Stomach (tissue), 9 donors: ENCODE measurements around the gene CYP2W1. TPM values are rescaled to one million over a fixed set of nuclear protein-coding genes. Genes with fewer than 3 reads are reported as not detected.
A peak's percentile ranks its signal among the peaks of the same experiment; 100 is the strongest.

Experiments used
- DNase-seq, 2 donors: peaks; one replicate each; pipeline versions ENCODE4 v3.0.0 to v3.0.0-alpha.2; 2013 to 2019
- H3K27ac ChIP-seq, 5 donors: fragments of 200-600 bp in 4 of 5; sonication (generic) in 4 of 5; one replicate each; pipeline ENCODE4 v1.5.1; 2013 to 2019; ENCODE audit warnings: mild to moderate bottlenecking in 1 of 5, moderate library complexity in 1 of 5
- H3K27me3 ChIP-seq, 3 donors: fragments of 200-600 bp; sonication (generic); one replicate each; pipeline ENCODE4 v1.5.1; 2017 to 2019; ENCODE audit warnings: mixed run types in 1 of 3
- H3K36me3 ChIP-seq, 4 donors: fragments of 200-600 bp; sonication (generic); 1 replicate in 3 of 4; 2 replicates in 1 of 4; pipeline ENCODE4 v1.5.1; 2016 to 2019
- H3K4me1 ChIP-seq, 4 donors: fragments of 200-600 bp; sonication (generic); one replicate each; pipeline ENCODE4 v1.5.1; 2016 to 2019
- H3K4me3 ChIP-seq, 4 donors: fragments of 200-600 bp; sonication (generic) in 3 of 4; one replicate each; pipeline ENCODE4 v1.5.1; 2016 to 2019; ENCODE audit warnings: mild to moderate bottlenecking in 1 of 4
- H3K9me3 ChIP-seq, 4 donors: fragments of 200-600 bp; sonication (generic); one replicate each; pipeline ENCODE4 v1.5.1; 2016 to 2019
- CTCF ChIP-seq, 7 experiments: fragments of 450-650 bp in 4 of 7; fragments of 200-600 bp in 3 of 7; sonication (generic) in 3 of 7; IDR thresholded peaks; one replicate each; pipeline ENCODE4 v1.5.1; 2016 to 2019; ENCODE audit warnings: antibody characterized with exemption in 7 of 7, control low read depth in 2 of 7, mild to moderate bottlenecking in 1 of 7
- EP300 ChIP-seq: sonication (generic); formaldehyde crosslinking; IDR thresholded peaks from one replicate; pipeline ENCODE4 v1.6.1; 2017; ENCODE audit warnings: antibody characterized with exemption
- POLR2A ChIP-seq, 4 donors: fragments of 450-650 bp; IDR thresholded peaks; one replicate each; pipeline ENCODE4 v1.6.1; 2016; ENCODE audit warnings: antibody characterized with exemption in 4 of 4, control low read depth in 2 of 4, mild to moderate bottlenecking in 1 of 4, moderate library complexity in 1 of 4
- POLR2AphosphoS5 ChIP-seq, 3 donors: sonication (generic); formaldehyde crosslinking; IDR thresholded peaks; one replicate each; pipeline ENCODE4 v1.6.1; 2016; ENCODE audit warnings: antibody characterized with exemption in 3 of 3
- WGBS, 5 donors: extraction: QIAGEN DNeasy Blood & Tissue Kit in 3 of 5; methylation state at CpG; one replicate each; pipeline versions ENCODE4 v1.1.5 to v1.1.7; 2013 to 2018; 5-methylcytosine and 5-hydroxymethylcytosine counted together
- intact Hi-C: fragments of 100-400 bp; cut with DNase I; formaldehyde crosslinking; loops from one replicate; pipeline ENCODE4 v1.15.1; 2023; ENCODE audit warnings: low total_unique reads
- polyA plus RNA-seq, 3 donors: library from polyadenylated mRNA; stranded (reverse); fragments of 200-250 nt; gene quantifications; one replicate each; pipeline ENCODE4 v1.2.3, GENCODE V29; 2013
- total RNA-seq, 5 donors: library from RNA; depleted of rRNA; stranded (reverse); fragments of >200 nt; gene quantifications; one replicate each; pipeline versions ENCODE4 v1.1.0 to v1.2.3, GENCODE V29; 2014 to 2016
- donor health status: healthy with polysubstance abuse.
- donor health status: Bipolar disorder and iron deficiency.
- donor health status: healthy.

CYP2W1 gene
- total and polyA plus RNA-seq, 8 donors, result 0.31 to 7.0 (median 0.65) TPM; not detected in 5

- TF ChIP-seq EP300 (no peak), CTCF (IDR thresholded peaks at IDR 0.05) (no peak), POLR2A (IDR thresholded peaks at IDR 0.05) (no peak), POLR2AphosphoS5 (IDR thresholded peaks at IDR 0.05) (no peak)
- Histone ChIP-seq H3K4me1 (peaks cover 0 to 26% (median 9%) of the 10 kb centered on the region in 4 donors), H3K36me3 (peaks cover 3 to 68% (median 34%) of the 10 kb centered on the region in 4 donors), H3K27me3 (no peaks in the 10 kb centered on the region), H3K27ac (no peak overlapping the region), H3K9me3 (no peaks in the 10 kb centered on the region), H3K4me3 (no peak overlapping the region)
- no peak for DNase-seq
- intact Hi-C loops, result no loop called here
- 91 to 94% (median 93%) methylated on average over 30 to 42 of the region's 42 CpGs for WGBS, 5 donors
These were observed 37.0 kb downstream of the CYP2W1 start for GRCh38 chr7:1019789-1020610.

GRCh38 chr7:1020849-1021251 is 37.9 kb downstream of the CYP2W1 start:
- no peak for DNase-seq
- Histone ChIP-seq H3K36me3 (peaks cover 4 to 76% (median 42%) of the 10 kb centered on the region in 4 donors), H3K9me3 (no peaks in the 10 kb centered on the region), H3K27ac (no peak overlapping the region), H3K27me3 (no peaks in the 10 kb centered on the region), H3K4me3 (no peak overlapping the region), H3K4me1 (peaks cover 0 to 24% (median 14%) of the 10 kb centered on the region in 4 donors)
- intact Hi-C loops, result no loop called here
- 78 to 100% (median 81%) methylated on average over 2 to 7 of the region's 7 CpGs for WGBS, 5 donors
- TF ChIP-seq EP300, result no peak
- TF ChIP-seq CTCF (IDR thresholded peaks at IDR 0.05), result peak in 3 of 7 experiments; percentile 8 to 36 (median 22)

- TF ChIP-seq CTCF (IDR thresholded peaks at IDR 0.05), result no peak
- no peak for TF ChIP-seq POLR2A (IDR thresholded peaks at IDR 0.05)
- TF ChIP-seq POLR2AphosphoS5 (IDR thresholded peaks at IDR 0.05), result no peak
- TF ChIP-seq EP300, result no peak
- Histone ChIP-seq H3K27ac (no peak overlapping the region), H3K4me3 (no peak overlapping the region), H3K36me3 (peaks cover 8 to 81% (median 47%) of the 10 kb centered on the region in 4 donors), H3K27me3 (no peaks in the 10 kb centered on the region), H3K4me1 (peaks cover 0 to 29% (median 18%) of the 10 kb centered on the region in 4 donors), H3K9me3 (no peaks in the 10 kb centered on the region)
- 92 to 99% (median 95%) methylated on average over 6 to 7 of the region's 7 CpGs for WGBS, 5 donors
- intact Hi-C loops, result no loop called here
- DNase-seq, result no peak
These were observed 38.4 kb downstream of the CYP2W1 start for GRCh38 chr7:1021366-1021765.

GRCh38 chr7:1021931-1022330 is 39.0 kb downstream of the CYP2W1 start:
- Histone ChIP-seq H3K4me3 (no peak overlapping the region), H3K27me3 (no peaks in the 10 kb centered on the region), H3K27ac (no peak overlapping the region), H3K36me3 (peaks cover 8 to 83% (median 50%) of the 10 kb centered on the region in 4 donors), H3K9me3 (no peaks in the 10 kb centered on the region), H3K4me1 (peaks cover 0 to 35% (median 23%) of the 10 kb centered on the region in 4 donors)
- no peak for DNase-seq
- 93 to 97% (median 95%) methylated on average over 13 to 25 of the region's 25 CpGs for WGBS, 5 donors
- intact Hi-C loops, result no loop called here
- TF ChIP-seq CTCF (IDR thresholded peaks at IDR 0.05) (no peak), EP300 (no peak), POLR2AphosphoS5 (IDR thresholded peaks at IDR 0.05) (no peak), POLR2A (IDR thresholded peaks at IDR 0.05) (no peak)
